H1 (cell line): Measurements from ENCODE around the gene NUP43. TPM values are rescaled to one million over a fixed set of nuclear protein-coding genes. Genes with fewer than 3 reads are reported as not detected.

Experiments used
- CTCF ChIA-PET: fragments of 300-600 bp; sonication (Branson Sonifier 250); formaldehyde crosslinking; loops from one replicate; lab custom pipeline; 2021; ENCODE audit not compliant: partially characterized antibody; lab: Charles Lee
- POLR2A ChIA-PET: fragments of 300-600 bp; sonication (Branson Sonifier 250); formaldehyde crosslinking; loops from one replicate; lab custom pipeline; 2021; ENCODE audit warnings: inconsistent platforms; ENCODE audit not compliant: partially characterized antibody; lab: Charles Lee
- DNase-seq, 2 experiments: peaks; one replicate each; pipeline versions ENCODE4 v3.0.0 to v3.0.0-alpha.2; 2010 to 2022; ENCODE audit warnings: low spot score in 2 of 2, low read depth in 1 of 2, mixed read lengths in 1 of 2
- FAIRE-seq: peaks from 2 replicates; lab custom pipeline; 2011; peaks lifted over from hg19 to GRCh38; lab: Jason Lieb, UNC
- H2AFZ ChIP-seq: 2 replicates; pipeline ENCODE4 v1.8.1; 2012; ENCODE audit warnings: low read length, inconsistent platforms
- H2AK5ac ChIP-seq: 2 replicates; pipeline ENCODE4 v1.6.1; 2013; ENCODE audit warnings: low read depth, low read length
- H2BK120ac ChIP-seq: replicated peaks from 2 replicates; pipeline ENCODE3; 2013; ENCODE audit warnings: low read depth, low read length, inconsistent platforms
- H2BK12ac ChIP-seq: 2 replicates; pipeline ENCODE4 v1.6.1; 2013; ENCODE audit warnings: low read depth, low read length
- H2BK15ac ChIP-seq: 2 replicates; pipeline ENCODE4 v1.6.1; 2013; ENCODE audit warnings: low read length
- H2BK20ac ChIP-seq: 2 replicates; pipeline ENCODE4 v1.6.1; 2013; ENCODE audit warnings: low read length
- H2BK5ac ChIP-seq: 2 replicates; pipeline ENCODE4 v1.6.1; 2013; ENCODE audit warnings: low read depth, low read length
- H3K14ac ChIP-seq: 2 replicates; pipeline ENCODE4 v1.6.1; 2013; ENCODE audit warnings: inconsistent platforms; ENCODE audit not compliant: insufficient read length
- H3K18ac ChIP-seq: 2 replicates; pipeline ENCODE4 v1.6.1; 2013; ENCODE audit warnings: low read length; ENCODE audit errors: extremely low read depth
- H3K23ac ChIP-seq: 2 replicates; pipeline ENCODE4 v1.6.1; 2013; ENCODE audit warnings: inconsistent platforms; ENCODE audit not compliant: insufficient read length
- H3K23me2 ChIP-seq: 2 replicates; pipeline ENCODE4 v1.6.1; 2013; ENCODE audit warnings: low read depth, low read length
- H3K27ac ChIP-seq: 2 replicates; pipeline ENCODE4 v1.6.1; 2011; ENCODE audit warnings: low read depth, low read length, inconsistent platforms
- H3K27me3 ChIP-seq, 4 experiments: replicated peaks in 1 of 4; 1 replicate in 1 of 4; 2 replicates in 3 of 4; pipeline versions ENCODE4 v1.6.1 to v1.8.1; 2011 to 2013; ENCODE audit warnings: low read length in 3 of 4, mild to moderate bottlenecking in 3 of 4, inconsistent platforms in 2 of 4, mixed read lengths in 2 of 4, moderate library complexity in 1 of 4; ENCODE audit not compliant: control insufficient read depth in 3 of 4, insufficient read depth in 3 of 4; ENCODE audit errors: extremely low read depth in 1 of 4
- H3K36me3 ChIP-seq, 4 experiments: 2 replicates each; pipeline versions ENCODE4 v1.6.1 to v1.8.1; 2011 to 2013; ENCODE audit warnings: mild to moderate bottlenecking in 4 of 4, low read length in 3 of 4, moderate library complexity in 2 of 4, control low read depth in 1 of 4, inconsistent platforms in 1 of 4; ENCODE audit not compliant: insufficient read depth in 4 of 4, control insufficient read depth in 2 of 4
- H3K4ac ChIP-seq: replicated peaks from 2 replicates; pipeline ENCODE3; 2013; ENCODE audit warnings: low read length, low read depth, mixed read lengths, inconsistent platforms; ENCODE audit not compliant: insufficient read length
- H3K4me1 ChIP-seq, 4 experiments: replicated peaks in 1 of 4; 1 replicate in 1 of 4; 2 replicates in 3 of 4; pipeline versions ENCODE4 v1.6.1 to v1.8.1; 2011 to 2013; ENCODE audit warnings: low read length in 3 of 4, inconsistent platforms in 2 of 4, mixed read lengths in 1 of 4; ENCODE audit not compliant: insufficient read depth in 4 of 4, control insufficient read depth in 3 of 4
- H3K4me2 ChIP-seq, 2 experiments: 2 replicates each; pipeline versions ENCODE4 v1.6.1 to v1.8.1; 2011 to 2013; ENCODE audit warnings: low read depth in 2 of 2, low read length in 2 of 2, control low read depth in 1 of 2, inconsistent platforms in 1 of 2, mild to moderate bottlenecking in 1 of 2; ENCODE audit not compliant: insufficient read depth in 1 of 2
- H3K4me3 ChIP-seq, 4 experiments: fragments of 200-600, 300-600 bp in 1 of 4; sonication (generic), shearing (Covaris generic), sonication (Bioruptor Twin) in 1 of 4; 2 replicates each; pipeline versions ENCODE4 v1.5.1 to v1.8.1; 2011 to 2016; ENCODE audit warnings: low read length in 4 of 4, low read depth in 3 of 4, control low read depth in 2 of 4, inconsistent platforms in 2 of 4, mild to moderate bottlenecking in 2 of 4, mixed read lengths in 1 of 4, moderate library complexity in 1 of 4; ENCODE audit not compliant: insufficient read depth in 2 of 4; ENCODE audit errors: extremely low read depth in 1 of 4
- H3K56ac ChIP-seq: replicated peaks from 2 replicates; pipeline ENCODE3; 2013; ENCODE audit warnings: low read depth, mild to moderate bottlenecking, mixed read lengths, low read length, inconsistent platforms; ENCODE audit not compliant: insufficient read length
- H3K79me1 ChIP-seq: 2 replicates; pipeline ENCODE4 v1.6.1; 2013; ENCODE audit warnings: low read depth, low read length, control low read depth
- H3K79me2 ChIP-seq, 2 experiments: 2 replicates each; pipeline versions ENCODE4 v1.6.1 to v1.8.1; 2012 to 2013; ENCODE audit warnings: low read length in 2 of 2, mild to moderate bottlenecking in 2 of 2, inconsistent platforms in 1 of 2; ENCODE audit not compliant: insufficient read depth in 2 of 2, control insufficient read depth in 1 of 2
- H3K9ac ChIP-seq, 4 experiments: replicated peaks in 1 of 4; 1 replicate in 1 of 4; 2 replicates in 3 of 4; pipeline versions ENCODE4 v1.6.1 to v1.8.1; 2011 to 2013; ENCODE audit warnings: low read depth in 3 of 4, low read length in 3 of 4, control low read depth in 2 of 4, mild to moderate bottlenecking in 2 of 4, moderate library complexity in 2 of 4, inconsistent platforms in 1 of 4; ENCODE audit errors: extremely low read depth in 1 of 4
- H3K9me3 ChIP-seq, 2 experiments: 2 replicates each; pipeline versions ENCODE4 v1.6.1 to v1.8.1; 2012 to 2013; ENCODE audit warnings: mild to moderate bottlenecking in 2 of 2, moderate library complexity in 2 of 2, control low read depth in 1 of 2, inconsistent platforms in 1 of 2, low read depth in 1 of 2, low read length in 1 of 2, mixed read lengths in 1 of 2; ENCODE audit not compliant: insufficient read depth in 2 of 2
- H4K20me1 ChIP-seq, 2 experiments: replicated peaks in 1 of 2; 2 replicates each; pipeline versions ENCODE3 to v1.8.1; 2011 to 2013; ENCODE audit warnings: inconsistent platforms in 2 of 2, low read length in 2 of 2, mild to moderate bottlenecking in 1 of 2; ENCODE audit not compliant: insufficient read depth in 2 of 2, control insufficient read depth in 1 of 2
- H4K5ac ChIP-seq: 2 replicates; pipeline ENCODE4 v1.6.1; 2013; ENCODE audit warnings: low read length, low read depth, mixed read lengths, inconsistent platforms; ENCODE audit not compliant: insufficient read length
- H4K8ac ChIP-seq: 2 replicates; pipeline ENCODE4 v1.8.0; 2013; ENCODE audit warnings: mild to moderate bottlenecking, moderate library complexity, low read length, inconsistent platforms; ENCODE audit not compliant: insufficient read depth; ENCODE audit errors: extremely low read depth
- H4K91ac ChIP-seq: replicated peaks from 2 replicates; pipeline ENCODE3; 2013; ENCODE audit warnings: low read length, mixed read lengths, inconsistent platforms; ENCODE audit not compliant: insufficient read length
- POLR2AphosphoS5 ChIP-seq: IDR thresholded peaks from 2 replicates; pipeline ENCODE4 v1.6.1; 2011; ENCODE audit warnings: low read depth, low read length
- RBBP5 ChIP-seq: IDR thresholded peaks from 2 replicates; pipeline ENCODE4 v1.7.1; 2012; ENCODE audit warnings: low read depth, mild to moderate bottlenecking, inconsistent platforms, low read length, moderate library complexity, borderline replicate concordance
- RXRA ChIP-seq: IDR thresholded peaks from 2 replicates; pipeline ENCODE4 v1.6.1; 2011; ENCODE audit warnings: low read depth, mild to moderate bottlenecking, low read length, moderate library complexity; ENCODE audit not compliant: insufficient read depth
- SP2 ChIP-seq: IDR thresholded peaks from 2 replicates; pipeline ENCODE4 v1.6.1; 2012; ENCODE audit warnings: mild to moderate bottlenecking, low read length, inconsistent platforms
- SP4 ChIP-seq: IDR thresholded peaks from 2 replicates; pipeline ENCODE4 v1.6.1; 2012; ENCODE audit warnings: low read length, inconsistent platforms
- TCF12 ChIP-seq: IDR thresholded peaks from 2 replicates; pipeline ENCODE4 v1.6.1; 2011; ENCODE audit warnings: low read depth, mild to moderate bottlenecking, low read length
- WGBS, 2 experiments: shearing (Covaris generic) in 1 of 2; methylation state at CpG; one replicate each; pipeline versions ENCODE4 v1.1.6 to v1.1.7; 2013 to 2015; ENCODE audit warnings: low lambda C conversion rate in 2 of 2, mixed read lengths in 2 of 2, inconsistent platforms in 1 of 2, low coverage in 1 of 2, missing lambda C conversion rate in 1 of 2; ENCODE audit not compliant: insufficient replicate concordance in 2 of 2, insufficient coverage in 1 of 2, insufficient read length in 1 of 2; ENCODE audit errors: extremely low coverage in 1 of 2, missing lambda C conversion rate in 1 of 2; 5-methylcytosine and 5-hydroxymethylcytosine counted together
- polyA plus RNA-seq, 7 experiments: library from polyadenylated mRNA; depleted of rRNA in 3 of 7; stranded (reverse) in 5 of 7; unstranded in 2 of 7; fragments of >200 nt in 5 of 7; fragments of 200-250 nt in 2 of 7; gene quantifications; 1 replicate in 5 of 7; 2 replicates in 1 of 7; 4 replicates in 1 of 7; pipeline versions ENCODE4 v1.2.1 to v1.2.3, GENCODE V29; 2011 to 2013; ENCODE audit warnings: missing spikeins in 2 of 7, mixed read lengths in 2 of 7
- total RNA-seq: library from RNA; stranded (reverse); fragmentation: NEBNext Ultra II Directional; extraction: Animal tissue kit (Norgen Biotek cat#: 25700); gene quantifications from 2 replicates; pipeline ENCODE4 v1.2.1, GENCODE V29; 2021

Gene NUP43
- total and polyA plus RNA-seq, 2 of the 8 experiments (the other 6 are each of a cell fraction or from before 2014, with no cell fraction given) = 25.2 to 83.4 TPM

DNA sequence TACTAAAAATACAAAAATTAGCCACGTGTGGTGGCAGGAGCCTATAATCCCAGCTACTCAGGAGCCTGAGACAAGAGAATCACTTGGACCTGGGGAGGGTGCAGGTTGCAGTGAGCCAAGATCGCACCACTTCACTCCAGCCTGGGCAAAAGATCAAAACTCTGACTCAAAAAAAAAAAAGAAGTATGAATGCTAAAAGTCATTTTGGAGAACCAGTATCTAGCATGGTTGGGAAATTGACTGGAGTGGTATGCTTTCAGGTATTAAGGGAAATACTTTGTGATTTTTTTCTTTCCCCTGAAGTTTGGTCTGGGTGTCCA, 33.3 kb upstream of the NUP43 start:
- Histone ChIP-seq H3K9me3 (no peaks in the 10 kb centered on the region), H3K9ac (no peak overlapping the region), H2AK5ac (no peak overlapping the region), H2BK12ac (no peak overlapping the region), H3K79me1 (no peaks in the 10 kb centered on the region), H4K8ac (no peak overlapping the region), H3K14ac (no peak overlapping the region), H2BK5ac (no peak overlapping the region), H2BK120ac (no peak overlapping the region), H3K4ac (no peak overlapping the region), H3K27me3 (no peaks in the 10 kb centered on the region), H2AFZ (no peak overlapping the region), H3K79me2 (no peaks in the 10 kb centered on the region), H2BK15ac (no peak overlapping the region), H3K23me2 (no peaks in the 10 kb centered on the region), H3K36me3 (peaks cover 0 to 15% (median 3%) of the 10 kb centered on the region in 4 experiments; a peak in 3 of 8 replicates), H4K20me1 (no peaks in the 10 kb centered on the region), H3K18ac (no peak overlapping the region), H3K4me2 (no peak overlapping the region), H3K23ac (no peak overlapping the region), H3K4me3 (no peak overlapping the region), H3K4me1 (no peaks in the 10 kb centered on the region), H3K56ac (no peak overlapping the region), H4K91ac (no peak overlapping the region), H3K27ac (no peak overlapping the region), H4K5ac (no peak overlapping the region), H2BK20ac (no peak overlapping the region)
- FAIRE-seq (no peak), DNase-seq (no peak)
- WGBS, 2 experiments = 92% methylated on average over 2 of the region's 2 CpGs; no CpG with 5 or more reads in 1 of the 2 experiments
- POLR2A ChIA-PET = no interaction called here
- CTCF ChIA-PET = interaction anchor here (0.6 to 1.0 kb wide), 2 partner anchors 11 to 61 kb away, joined by 3 read pairs; no protein-coding TSS in a partner anchor
- TF ChIP-seq TCF12 (no peak), SP4 (no peak), RXRA (no peak), RBBP5 (no peak), POLR2AphosphoS5 (no peak), SP2 (no peak)
